ENCODE measurements around the gene SGCD. TPM values are rescaled to one million over a fixed set of nuclear protein-coding genes. Genes with fewer than 3 reads are reported as not detected.

Gene SGCD
- total RNA-seq, 4 donors from 2014 or later = 16.7 to 38.6 (median 27.7) TPM

DNA sequence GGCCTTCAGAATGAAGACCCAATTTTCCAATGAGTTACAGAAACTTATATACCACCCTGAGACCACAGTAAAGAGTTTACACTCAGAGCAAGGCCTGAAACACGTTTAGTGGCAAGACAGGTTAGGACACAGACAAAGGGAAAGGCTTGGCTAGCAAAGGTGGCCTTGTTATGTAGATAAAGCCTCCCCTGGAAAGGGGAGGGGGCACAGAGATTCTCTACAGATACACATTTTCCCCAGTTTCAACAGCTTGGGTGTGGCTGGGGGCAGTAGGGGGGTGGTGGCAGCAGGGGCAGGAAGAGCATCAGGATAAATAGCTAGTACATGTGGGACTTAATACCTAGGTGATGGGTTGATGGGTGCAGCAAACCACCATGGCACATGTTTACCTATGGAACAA is 471.2 kb downstream of the SGCD start:
- WGBS = 88% methylated on average over 1 of the region's 1 CpG
- TF ChIP-seq, protein P1, sequence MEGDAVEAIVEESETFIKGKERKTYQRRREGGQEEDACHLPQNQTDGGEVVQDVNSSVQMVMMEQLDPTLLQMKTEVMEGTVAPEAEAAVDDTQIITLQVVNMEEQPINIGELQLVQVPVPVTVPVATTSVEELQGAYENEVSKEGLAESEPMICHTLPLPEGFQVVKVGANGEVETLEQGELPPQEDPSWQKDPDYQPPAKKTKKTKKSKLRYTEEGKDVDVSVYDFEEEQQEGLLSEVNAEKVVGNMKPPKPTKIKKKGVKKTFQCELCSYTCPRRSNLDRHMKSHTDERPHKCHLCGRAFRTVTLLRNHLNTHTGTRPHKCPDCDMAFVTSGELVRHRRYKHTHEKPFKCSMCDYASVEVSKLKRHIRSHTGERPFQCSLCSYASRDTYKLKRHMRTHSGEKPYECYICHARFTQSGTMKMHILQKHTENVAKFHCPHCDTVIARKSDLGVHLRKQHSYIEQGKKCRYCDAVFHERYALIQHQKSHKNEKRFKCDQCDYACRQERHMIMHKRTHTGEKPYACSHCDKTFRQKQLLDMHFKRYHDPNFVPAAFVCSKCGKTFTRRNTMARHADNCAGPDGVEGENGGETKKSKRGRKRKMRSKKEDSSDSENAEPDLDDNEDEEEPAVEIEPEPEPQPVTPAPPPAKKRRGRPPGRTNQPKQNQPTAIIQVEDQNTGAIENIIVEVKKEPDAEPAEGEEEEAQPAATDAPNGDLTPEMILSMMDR (IDR thresholded peaks at IDR 0.05) = no peak
- TF ChIP-seq EP300 (IDR thresholded peaks at IDR 0.05) (no peak), POLR2AphosphoS5 (IDR thresholded peaks at IDR 0.05) (no peak), POLR2A (IDR thresholded peaks at IDR 0.05; ENCODE audit: low read depth) (no peak)
- Histone ChIP-seq H3K36me3 (no peaks in the 10 kb centered on the region), H3K4me1 (no peaks in the 10 kb centered on the region), H3K27ac (replicated peaks in 1 of 4) (no peak overlapping the region), H3K27me3 (no peaks in the 10 kb centered on the region), H3K4me3 (no peak overlapping the region), H3K9me3 (no peaks in the 10 kb centered on the region)
- no peak for DNase-seq (ENCODE audit: extremely low spot score)
- intact Hi-C loops (cut with DNase I) = no loop called here

DNA sequence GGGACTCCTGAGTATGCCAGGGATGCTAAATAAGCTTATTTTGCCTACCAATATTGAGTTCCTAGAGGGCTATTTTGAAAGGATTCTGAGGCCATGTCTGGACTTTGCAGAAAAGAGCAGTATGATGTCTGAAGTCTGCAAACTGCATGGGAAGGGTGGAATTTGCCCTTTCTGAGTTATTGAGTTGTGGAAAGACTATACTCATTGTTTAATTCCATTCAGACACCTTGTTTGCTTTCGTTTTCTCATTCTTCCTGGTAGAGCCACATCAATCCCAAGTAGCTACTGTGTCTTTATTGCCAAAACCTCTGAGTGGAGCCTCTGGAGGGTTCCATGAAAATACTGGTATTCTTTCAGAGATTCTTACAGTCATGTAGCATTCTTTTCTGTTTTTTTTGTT is 472.2 kb downstream of the SGCD start:
- no peak for TF ChIP-seq POLR2AphosphoS5 (IDR thresholded peaks at IDR 0.05)
- TF ChIP-seq, protein P1 (IDR thresholded peaks at IDR 0.05) = no peak
- no peak for TF ChIP-seq EP300 (IDR thresholded peaks at IDR 0.05)
- no peak for TF ChIP-seq POLR2A (IDR thresholded peaks at IDR 0.05; ENCODE audit: low read depth)
- intact Hi-C loops (cut with DNase I) = no loop called here
- H3K27ac ChIP-seq (replicated peaks in 1 of 4) = no peak overlapping the region
- no peaks in the 10 kb centered on the region for H3K4me1 ChIP-seq
- H3K36me3 ChIP-seq = no peaks in the 10 kb centered on the region
- WGBS = 71% methylated on average over 1 of the region's 1 CpG
- H3K9me3 ChIP-seq = no peaks in the 10 kb centered on the region
- H3K27me3 ChIP-seq = no peaks in the 10 kb centered on the region
- H3K4me3 ChIP-seq = no peak overlapping the region
- DNase-seq (ENCODE audit: extremely low spot score) = no peak

DNA sequence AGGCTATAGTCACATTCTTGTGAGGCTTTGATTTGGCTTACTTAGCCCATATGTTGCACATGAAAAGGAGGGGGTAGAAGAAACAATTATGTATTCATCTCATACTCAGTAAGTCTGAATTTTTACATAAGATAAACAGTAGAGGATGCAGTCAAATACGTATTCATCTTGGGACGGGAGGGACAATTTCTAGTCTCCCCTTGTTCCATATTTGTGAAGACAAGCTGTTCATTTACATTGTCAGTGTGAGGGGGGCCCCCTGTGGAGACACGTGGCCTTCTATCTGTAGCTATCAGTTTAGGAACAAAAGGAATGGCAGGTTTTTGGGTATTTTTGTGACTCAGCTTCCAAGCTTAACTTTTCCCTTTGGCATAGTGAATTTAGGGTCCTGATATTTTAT is 474.0 kb downstream of the SGCD start:
- TF ChIP-seq POLR2AphosphoS5 (IDR thresholded peaks at IDR 0.05) (no peak), POLR2A (IDR thresholded peaks at IDR 0.05; ENCODE audit: low read depth) (no peak), EP300 (IDR thresholded peaks at IDR 0.05) (no peak)
- TF ChIP-seq, protein P1 (IDR thresholded peaks at IDR 0.05) = no peak
- H3K27me3 ChIP-seq = no peaks in the 10 kb centered on the region
- WGBS = 63% methylated on average over 3 of the region's 3 CpGs
- H3K36me3 ChIP-seq = no peaks in the 10 kb centered on the region
- no peak overlapping the region for H3K27ac ChIP-seq (replicated peaks in 1 of 4)
- H3K9me3 ChIP-seq = no peaks in the 10 kb centered on the region
- intact Hi-C loops (cut with DNase I) = no loop called here
- H3K4me1 ChIP-seq = no peaks in the 10 kb centered on the region
- no peak for DNase-seq (ENCODE audit: extremely low spot score)
- H3K4me3 ChIP-seq = no peak overlapping the region

DNA sequence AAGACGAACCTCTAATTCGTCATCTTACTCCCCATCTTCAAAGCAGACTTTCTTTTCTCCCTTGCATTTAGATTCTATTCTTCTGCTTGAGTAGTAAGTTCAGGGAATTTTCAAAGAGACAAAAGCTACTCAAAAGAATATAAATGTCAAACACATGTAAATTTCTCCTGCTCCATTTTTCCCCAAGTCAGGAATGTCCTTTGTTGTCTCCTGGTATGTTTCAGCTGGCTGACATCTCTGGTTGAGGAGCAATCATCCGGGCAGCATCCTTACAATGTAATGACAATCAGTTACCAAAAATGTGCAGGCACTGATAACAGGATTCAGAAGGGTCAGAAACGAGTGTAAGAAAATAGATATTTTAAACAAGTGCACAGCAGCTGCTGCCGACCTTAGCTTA is 475.5 kb downstream of the SGCD start:
- Histone ChIP-seq H3K4me1 (no peaks in the 10 kb centered on the region), H3K9me3 (no peaks in the 10 kb centered on the region), H3K36me3 (no peaks in the 10 kb centered on the region), H3K27me3 (no peaks in the 10 kb centered on the region), H3K4me3 (no peak overlapping the region), H3K27ac (replicated peaks in 1 of 4) (no peak overlapping the region)
- intact Hi-C loops (cut with DNase I) = no loop called here
- 57% methylated on average over 5 of the region's 5 CpGs for WGBS
- no peak for DNase-seq (ENCODE audit: extremely low spot score)
- no peak for TF ChIP-seq EP300 (IDR thresholded peaks at IDR 0.05)
- TF ChIP-seq POLR2AphosphoS5 (IDR thresholded peaks at IDR 0.05) = no peak
- TF ChIP-seq POLR2A (IDR thresholded peaks at IDR 0.05; ENCODE audit: low read depth) = no peak
- TF ChIP-seq, protein P1 (IDR thresholded peaks at IDR 0.05) = no peak

DNA sequence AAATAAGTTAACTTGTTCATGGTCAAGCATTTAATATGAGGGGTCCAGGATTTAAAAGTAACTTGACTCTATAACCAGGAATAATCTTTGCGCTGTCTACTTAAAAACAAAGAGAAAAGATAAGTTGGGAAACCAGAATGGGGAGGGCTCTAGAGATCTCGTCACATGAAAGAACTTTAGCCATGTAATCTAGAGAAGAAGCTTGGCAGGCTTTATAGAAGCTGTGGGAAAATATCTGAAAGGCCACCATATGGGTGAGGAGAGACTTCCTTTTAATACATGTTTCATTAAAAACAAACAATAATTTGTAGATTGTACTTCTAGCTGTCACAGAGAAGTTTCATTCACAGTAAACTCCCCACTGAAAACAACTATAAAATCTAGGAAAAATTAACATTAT is 476.4 kb downstream of the SGCD start:
- H3K36me3 ChIP-seq = no peaks in the 10 kb centered on the region
- 65% methylated on average over 2 of the region's 2 CpGs for WGBS
- H3K9me3 ChIP-seq = no peaks in the 10 kb centered on the region
- H3K27ac ChIP-seq (replicated peaks in 1 of 4) = no peak overlapping the region
- H3K27me3 ChIP-seq = no peaks in the 10 kb centered on the region
- no peak for DNase-seq (ENCODE audit: extremely low spot score)
- no peak overlapping the region for H3K4me3 ChIP-seq
- TF ChIP-seq, protein P1 (IDR thresholded peaks at IDR 0.05) = no peak
- no peak for TF ChIP-seq POLR2A (IDR thresholded peaks at IDR 0.05; ENCODE audit: low read depth)
- no peak for TF ChIP-seq POLR2AphosphoS5 (IDR thresholded peaks at IDR 0.05)
- TF ChIP-seq EP300 (IDR thresholded peaks at IDR 0.05) = no peak
- H3K4me1 ChIP-seq = no peaks in the 10 kb centered on the region
- intact Hi-C loops (cut with DNase I) = no loop called here
